Smooth muscle cell (in vitro differentiated cells): ENCODE results near the gene ELK3. TPM values are rescaled to one million over a fixed set of nuclear protein-coding genes. Genes with fewer than 3 reads are reported as not detected.

ENCODE experiments used
- DNase-seq: peaks from one replicate; lab custom pipeline; 2025; ENCODE audit not compliant: unreplicated experiment; lab: John Stamatoyannopoulos, UW
- H2AFZ ChIP-seq: fragments of 200-600 bp; sonication (generic); 2 replicates; pipeline ENCODE4 v1.6.0; 2016; ENCODE audit warnings: antibody characterized with exemption, low read depth, mild to moderate bottlenecking
- H3F3A ChIP-seq: fragments of 200-600 bp; sonication (generic); 2 replicates; pipeline ENCODE4 v1.6.0; 2017; ENCODE audit warnings: antibody characterized with exemption, low read depth
- H3K27ac ChIP-seq: fragments of 200-600 bp; sonication (generic); 2 replicates; pipeline ENCODE4 v1.5.1; 2016; ENCODE audit warnings: low read depth, mild to moderate bottlenecking
- H3K27me3 ChIP-seq: fragments of 200-600 bp; sonication (generic); 2 replicates; pipeline ENCODE4 v1.6.1; 2016; ENCODE audit warnings: low read depth, mild to moderate bottlenecking
- H3K36me3 ChIP-seq: fragments of 200-600 bp; sonication (generic); 2 replicates; pipeline ENCODE4 v1.5.1; 2016; ENCODE audit warnings: low read depth
- H3K4me1 ChIP-seq: fragments of 200-600 bp; sonication (generic); 2 replicates; pipeline ENCODE4 v1.5.1; 2016; ENCODE audit warnings: low read depth
- H3K4me2 ChIP-seq: fragments of 200-600 bp; sonication (generic); 2 replicates; pipeline ENCODE4 v1.6.0; 2016; ENCODE audit warnings: mild to moderate bottlenecking
- H3K4me3 ChIP-seq: fragments of 200-600 bp; sonication (generic); 2 replicates; pipeline ENCODE4 v1.5.1; 2016; ENCODE audit warnings: mild to moderate bottlenecking
- H3K79me2 ChIP-seq: fragments of 200-600 bp; sonication (generic); 2 replicates; pipeline ENCODE4 v1.6.0; 2016; ENCODE audit warnings: low read depth, mild to moderate bottlenecking
- H3K9ac ChIP-seq: fragments of 200-600 bp; sonication (generic); 2 replicates; pipeline ENCODE4 v1.6.0; 2016; ENCODE audit warnings: low read depth
- H3K9me3 ChIP-seq: fragments of 200-600 bp; sonication (generic); replicated peaks from 2 replicates; pipeline ENCODE4 v1.5.1; 2016; ENCODE audit warnings: low read depth
- H4K20me1 ChIP-seq: fragments of 200-600 bp; sonication (generic); 2 replicates; pipeline ENCODE4 v1.6.0; 2016; ENCODE audit warnings: low read depth
- WGBS: methylation state at CpG from one replicate; pipeline ENCODE4 v1.1.7; 2016; ENCODE audit warnings: low lambda C conversion rate; 5-methylcytosine and 5-hydroxymethylcytosine counted together
- polyA plus RNA-seq: library from polyadenylated mRNA; unstranded; fragments of >200 nt; fragmentation: Nextera tagmentation; extraction: Ambion mirVana; gene quantifications from 2 replicates; pipeline ENCODE4 v1.2.1, GENCODE V29; 2016
- total RNA-seq: library from RNA; depleted of rRNA; stranded (reverse); fragments of >200 nt; gene quantifications from 2 replicates; pipeline ENCODE4 v1.2.3, GENCODE V29; 2014
- TF ChIP-seq, protein P1 (sequence below): fragments of 200-600 bp; sonication (generic); IDR thresholded peaks from 2 replicates; pipeline ENCODE4 v1.5.1; 2017; ENCODE audit warnings: borderline replicate concordance, mild to moderate bottlenecking, antibody characterized with exemption; ENCODE audit not compliant: insufficient read depth, poor library complexity, severe bottlenecking

The ELK3 gene
- total and polyA plus RNA-seq, 2 experiments from 2014 or later, result 43.1 to 44.3 TPM

DNA sequence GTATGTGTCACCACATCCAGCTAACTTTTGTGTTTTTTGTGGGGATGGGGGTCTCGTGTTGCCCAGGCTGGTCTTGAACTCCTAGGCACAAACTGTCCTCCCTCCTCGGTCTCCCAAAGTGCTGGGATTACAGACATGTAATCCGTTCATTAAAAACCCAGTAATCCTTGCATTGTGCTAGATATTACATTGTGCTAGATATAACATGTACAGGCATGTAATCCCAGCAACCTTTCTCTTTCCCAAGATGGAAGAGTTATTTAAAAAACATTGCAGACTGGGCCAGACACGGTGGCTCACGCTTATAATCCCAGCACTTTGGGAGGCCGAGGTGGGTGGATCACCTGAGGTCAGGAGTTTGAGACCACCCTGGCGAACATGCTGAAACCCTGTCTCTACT is 19.7 kb downstream of the ELK3 start:
- Histone ChIP-seq H3K9ac (no peak overlapping the region), H3F3A (peaks cover 9% of the 10 kb centered on the region), H3K4me3 (no peak overlapping the region), H2AFZ (no peak overlapping the region), H3K4me2 (no peak overlapping the region), H4K20me1 (peaks cover 88% of the 10 kb centered on the region), H3K27ac (no peak overlapping the region), H3K36me3 (no peaks in the 10 kb centered on the region), H3K79me2 (peaks cover 82% of the 10 kb centered on the region), H3K4me1 (no peaks in the 10 kb centered on the region), H3K27me3 (no peaks in the 10 kb centered on the region), H3K9me3 (no peaks in the 10 kb centered on the region)
- DNase-seq, result no peak
- WGBS, result 82% methylated on average over 7 of the region's 7 CpGs
- TF ChIP-seq, protein P1, sequence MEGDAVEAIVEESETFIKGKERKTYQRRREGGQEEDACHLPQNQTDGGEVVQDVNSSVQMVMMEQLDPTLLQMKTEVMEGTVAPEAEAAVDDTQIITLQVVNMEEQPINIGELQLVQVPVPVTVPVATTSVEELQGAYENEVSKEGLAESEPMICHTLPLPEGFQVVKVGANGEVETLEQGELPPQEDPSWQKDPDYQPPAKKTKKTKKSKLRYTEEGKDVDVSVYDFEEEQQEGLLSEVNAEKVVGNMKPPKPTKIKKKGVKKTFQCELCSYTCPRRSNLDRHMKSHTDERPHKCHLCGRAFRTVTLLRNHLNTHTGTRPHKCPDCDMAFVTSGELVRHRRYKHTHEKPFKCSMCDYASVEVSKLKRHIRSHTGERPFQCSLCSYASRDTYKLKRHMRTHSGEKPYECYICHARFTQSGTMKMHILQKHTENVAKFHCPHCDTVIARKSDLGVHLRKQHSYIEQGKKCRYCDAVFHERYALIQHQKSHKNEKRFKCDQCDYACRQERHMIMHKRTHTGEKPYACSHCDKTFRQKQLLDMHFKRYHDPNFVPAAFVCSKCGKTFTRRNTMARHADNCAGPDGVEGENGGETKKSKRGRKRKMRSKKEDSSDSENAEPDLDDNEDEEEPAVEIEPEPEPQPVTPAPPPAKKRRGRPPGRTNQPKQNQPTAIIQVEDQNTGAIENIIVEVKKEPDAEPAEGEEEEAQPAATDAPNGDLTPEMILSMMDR, result no peak

DNA sequence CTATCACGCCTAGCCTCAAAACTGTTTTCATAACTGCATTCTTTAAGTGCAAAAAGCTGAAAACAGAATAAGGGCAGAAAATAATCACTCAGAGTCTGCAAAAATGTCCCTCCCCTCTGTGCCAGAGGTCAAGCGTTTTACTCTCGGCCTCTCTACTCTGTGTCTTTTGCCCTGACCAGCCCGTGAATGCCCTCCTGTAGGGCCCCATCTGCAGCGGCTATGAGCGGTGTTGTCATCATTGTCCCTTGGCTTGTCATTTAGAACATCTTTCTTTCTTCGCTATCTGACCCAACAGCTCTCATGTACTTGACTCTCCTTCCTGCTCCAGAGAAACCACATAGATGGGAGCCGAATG is 21.7 kb downstream of the ELK3 start:
- Histone ChIP-seq H3K27ac (no peak overlapping the region), H3K4me3 (no peak overlapping the region), H3K9me3 (no peaks in the 10 kb centered on the region), H4K20me1 (peaks cover 78% of the 10 kb centered on the region), H3K36me3 (no peaks in the 10 kb centered on the region), H3K4me1 (peaks cover 5% of the 10 kb centered on the region), H3K4me2 (no peak overlapping the region), H3K9ac (no peak overlapping the region), H2AFZ (no peak overlapping the region), H3K27me3 (no peaks in the 10 kb centered on the region), H3F3A (peaks cover 16% of the 10 kb centered on the region), H3K79me2 (peaks cover 68% of the 10 kb centered on the region)
- DNase-seq, result no peak
- TF ChIP-seq, protein P1, result no peak
- WGBS, result 92% methylated on average over 8 of the region's 8 CpGs

DNA sequence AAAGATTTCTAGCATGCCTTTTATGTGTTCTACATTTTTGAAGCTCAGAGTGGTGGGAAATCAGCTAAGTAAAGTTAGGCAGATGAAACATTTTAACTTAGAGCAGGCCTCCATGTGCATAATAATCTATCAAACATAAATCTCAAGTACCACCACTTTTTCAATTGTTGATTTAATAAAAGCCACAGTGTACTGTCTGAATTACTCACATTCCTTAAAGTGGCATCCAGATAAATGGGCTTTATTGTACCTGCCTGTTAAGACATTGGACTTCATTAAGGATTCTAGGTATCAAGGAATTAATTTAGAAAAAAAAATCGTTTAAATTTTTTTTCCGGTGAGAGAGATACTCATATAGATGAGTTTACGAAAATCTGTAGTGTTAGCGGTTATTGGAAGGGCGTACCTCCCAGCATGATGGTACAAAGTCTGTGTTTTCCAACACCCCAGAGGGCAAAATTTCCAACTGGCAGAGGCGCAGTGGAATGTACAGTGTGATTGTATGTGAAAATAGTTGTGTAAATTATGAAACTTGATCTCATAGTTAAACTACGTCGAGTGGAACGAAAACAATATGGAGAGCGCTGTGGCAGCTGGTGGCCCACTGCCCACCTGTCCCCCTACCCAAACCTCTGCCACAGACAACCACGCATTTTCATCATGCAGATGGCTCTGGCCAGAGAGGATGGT is 25.0 kb downstream of the ELK3 start:
- DNase-seq, result no peak

More for the DNA sequence above, 25.0 kb downstream of the ELK3 start:
- peak overlapping the region; percentile 98 for H3K27ac ChIP-seq
- peak overlapping the region; percentile 74 for H3K4me2 ChIP-seq
- WGBS, result 89% methylated on average over 11 of the region's 11 CpGs
- H3K79me2 ChIP-seq, result peaks cover 62% of the 10 kb centered on the region
- peaks cover 5% of the 10 kb centered on the region for H3K4me1 ChIP-seq
- peaks cover 76% of the 10 kb centered on the region for H4K20me1 ChIP-seq
- H2AFZ ChIP-seq, result no peak overlapping the region
- peaks cover 9% of the 10 kb centered on the region for H3F3A ChIP-seq
- TF ChIP-seq, protein P1, result no peak
- H3K36me3 ChIP-seq, result no peaks in the 10 kb centered on the region
- no peak overlapping the region for H3K4me3 ChIP-seq
- no peaks in the 10 kb centered on the region for H3K27me3 ChIP-seq
- no peaks in the 10 kb centered on the region for H3K9me3 ChIP-seq
- peak overlapping the region; percentile 90 for H3K9ac ChIP-seq
